ENCODE data around the gene MTX1.

The MTX1 gene

GRCh38 chr1:155176544-155177071 is 31.9 kb upstream of the MTX1 start:
- peak overlapping the region; percentile 60 for H3K27ac ChIP-seq

GRCh38 chr1:155177192-155177917 is 31.1 kb upstream of the MTX1 start:
- no peak for TF ChIP-seq CTCF (conservative IDR thresholded peaks at IDR 0.05)
- H3K27ac ChIP-seq: peak overlapping the region; percentile 60

More at GRCh38 chr1:155176544-155177071, 31.9 kb upstream of the MTX1 start:
- peak; percentile 94 for TF ChIP-seq CTCF (conservative IDR thresholded peaks at IDR 0.05)

GRCh38 chr1:155177918-155178281 is 30.6 kb upstream of the MTX1 start:
- no peak for TF ChIP-seq CTCF (conservative IDR thresholded peaks at IDR 0.05)
- peak overlapping the region; percentile 60 for H3K27ac ChIP-seq

GRCh38 chr1:155178441-155179111 is 29.9 kb upstream of the MTX1 start:
- no peak for TF ChIP-seq CTCF (conservative IDR thresholded peaks at IDR 0.05)
- H3K27ac ChIP-seq: no peak overlapping the region

GRCh38 chr1:155179112-155180031 is 29.1 kb upstream of the MTX1 start:
- no peak overlapping the region for H3K27ac ChIP-seq
- TF ChIP-seq CTCF (conservative IDR thresholded peaks at IDR 0.05): no peak

- TF ChIP-seq CTCF (conservative IDR thresholded peaks at IDR 0.05): no peak
- H3K27ac ChIP-seq: no peak overlapping the region
Measured at GRCh38 chr1:155181371-155182051, 27.0 kb upstream of the MTX1 start.

All from VCaP (cell line).